Fibroblast of villous mesenchyme (primary cell): ENCODE measurements around the gene TSC2. TPM values are rescaled to one million over a fixed set of nuclear protein-coding genes. Genes with fewer than 3 reads are reported as not detected.
A peak's percentile ranks its signal among the peaks of the same experiment; 100 is the strongest.

Source experiments
- DNase-seq: peaks from one replicate; pipeline ENCODE4 v3.0.0-alpha.2; 2010; ENCODE audit warnings: low read depth
- H3K4me3 ChIP-seq: 2 replicates; pipeline ENCODE4 v1.5.1; 2011; ENCODE audit warnings: low read depth, mild to moderate bottlenecking, low read length
- total RNA-seq: library from RNA; depleted of rRNA; stranded (reverse); fragments of >200 nt; gene quantifications from 2 replicates; pipeline ENCODE4 v1.2.3, GENCODE V29; 2012
- TF ChIP-seq, protein P1 (sequence below): IDR thresholded peaks from 2 replicates; pipeline ENCODE4 v1.5.1; 2012; ENCODE audit warnings: low read depth, mild to moderate bottlenecking, low read length; ENCODE audit not compliant: insufficient read depth

Gene TSC2
- total RNA-seq, 1 donor, result 62.6 TPM

DNA sequence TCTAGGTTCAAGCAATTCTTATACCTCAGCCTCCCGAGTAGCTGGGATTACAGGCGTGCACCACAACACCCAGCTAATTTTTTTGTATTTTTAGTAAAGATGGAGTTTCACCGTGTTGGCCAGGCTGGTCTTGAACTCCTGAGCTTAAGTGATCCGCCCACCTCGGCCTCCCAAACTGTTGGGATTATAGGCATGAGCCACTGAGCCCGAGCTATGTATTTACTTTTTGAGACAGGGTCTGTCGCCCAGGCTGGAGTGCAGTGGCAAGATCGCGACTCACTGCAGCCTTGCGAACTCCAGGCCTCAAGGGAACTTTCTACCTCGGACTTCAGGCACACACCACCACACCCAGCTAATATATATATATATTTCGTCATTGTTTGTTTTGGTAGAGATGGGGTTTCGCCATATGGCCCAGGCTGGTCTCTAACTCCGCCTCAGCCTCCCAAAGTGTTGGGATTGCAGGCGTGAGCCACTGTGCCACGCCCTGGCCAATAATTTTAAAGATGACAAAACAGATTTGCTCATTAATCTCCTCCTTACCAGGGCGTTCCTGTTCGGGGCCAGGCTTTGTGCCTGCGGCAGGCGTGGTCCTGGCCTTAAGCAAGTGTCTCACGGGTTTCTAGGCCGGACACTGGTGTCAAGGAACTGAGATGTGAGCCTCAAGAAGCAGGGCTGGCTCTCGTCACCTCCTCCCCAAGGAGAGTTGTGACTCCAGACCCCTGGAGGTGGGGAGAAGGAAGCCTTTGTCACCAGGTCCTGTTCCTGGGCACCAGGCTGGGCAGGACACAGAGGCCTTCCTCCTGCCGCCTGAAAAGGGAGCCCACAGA lies 32.5 kb upstream of the TSC2 start:
- no peak overlapping the region for H3K4me3 ChIP-seq
- peak; percentile 95 for DNase-seq
- TF ChIP-seq, protein P1, sequence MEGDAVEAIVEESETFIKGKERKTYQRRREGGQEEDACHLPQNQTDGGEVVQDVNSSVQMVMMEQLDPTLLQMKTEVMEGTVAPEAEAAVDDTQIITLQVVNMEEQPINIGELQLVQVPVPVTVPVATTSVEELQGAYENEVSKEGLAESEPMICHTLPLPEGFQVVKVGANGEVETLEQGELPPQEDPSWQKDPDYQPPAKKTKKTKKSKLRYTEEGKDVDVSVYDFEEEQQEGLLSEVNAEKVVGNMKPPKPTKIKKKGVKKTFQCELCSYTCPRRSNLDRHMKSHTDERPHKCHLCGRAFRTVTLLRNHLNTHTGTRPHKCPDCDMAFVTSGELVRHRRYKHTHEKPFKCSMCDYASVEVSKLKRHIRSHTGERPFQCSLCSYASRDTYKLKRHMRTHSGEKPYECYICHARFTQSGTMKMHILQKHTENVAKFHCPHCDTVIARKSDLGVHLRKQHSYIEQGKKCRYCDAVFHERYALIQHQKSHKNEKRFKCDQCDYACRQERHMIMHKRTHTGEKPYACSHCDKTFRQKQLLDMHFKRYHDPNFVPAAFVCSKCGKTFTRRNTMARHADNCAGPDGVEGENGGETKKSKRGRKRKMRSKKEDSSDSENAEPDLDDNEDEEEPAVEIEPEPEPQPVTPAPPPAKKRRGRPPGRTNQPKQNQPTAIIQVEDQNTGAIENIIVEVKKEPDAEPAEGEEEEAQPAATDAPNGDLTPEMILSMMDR, result no peak

DNA sequence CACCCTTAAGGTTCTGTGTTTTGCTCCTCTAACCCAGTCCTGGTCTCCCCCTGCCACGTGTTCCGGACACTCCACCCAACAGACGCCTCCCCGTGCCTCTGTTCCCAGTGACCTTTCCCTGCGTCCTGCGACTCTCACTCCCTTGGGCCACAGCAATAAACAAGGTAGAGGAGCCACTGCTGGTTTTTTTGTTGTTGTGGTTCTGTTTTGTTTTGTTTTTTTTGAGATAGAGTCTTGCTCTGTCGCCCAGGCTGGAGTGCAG lies 31.9 kb upstream of the TSC2 start:
- TF ChIP-seq, protein P1, result no peak
- H3K4me3 ChIP-seq, result no peak overlapping the region
- DNase-seq, result no peak

DNA sequence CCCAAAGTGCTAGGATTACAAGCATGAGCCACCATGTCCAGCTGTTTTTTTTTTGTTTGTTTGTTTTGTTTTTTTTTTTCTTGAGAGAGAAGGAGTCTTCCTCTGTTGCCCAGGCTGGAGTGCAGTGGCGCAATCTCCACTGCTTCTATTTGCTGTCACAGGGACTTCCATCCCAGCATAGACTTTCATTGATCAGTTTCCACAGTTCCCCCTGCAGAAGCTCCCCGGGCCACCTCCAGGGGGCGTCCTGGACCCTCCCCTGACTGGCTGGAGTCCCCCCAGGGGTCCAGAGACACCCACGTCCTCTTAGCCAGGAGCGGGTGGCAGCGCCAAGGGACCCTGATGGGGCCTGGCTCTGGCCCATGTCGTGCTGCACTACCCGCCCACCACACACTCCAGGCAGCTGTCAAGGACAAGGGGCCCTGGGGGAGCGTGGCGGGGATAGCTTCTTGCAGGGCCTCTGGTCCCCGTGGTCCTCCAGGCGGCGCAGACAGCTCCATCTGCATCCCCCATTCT lies 31.3 kb upstream of the TSC2 start:
- no peak overlapping the region for H3K4me3 ChIP-seq
- TF ChIP-seq, protein P1, result peak; percentile 48
- DNase-seq, result no peak

GRCh38 chr16:2019518-2019920 lies 28.3 kb upstream of the TSC2 start, which contains the start of gene NPW:
Gene NPW, plus strand, starts transcription at chr16:2019785.
- peak within 1 kb of the TSS; percentile 23 for H3K4me3 ChIP-seq
- DNase-seq, result no peak
- TF ChIP-seq, protein P1, result no peak

DNA sequence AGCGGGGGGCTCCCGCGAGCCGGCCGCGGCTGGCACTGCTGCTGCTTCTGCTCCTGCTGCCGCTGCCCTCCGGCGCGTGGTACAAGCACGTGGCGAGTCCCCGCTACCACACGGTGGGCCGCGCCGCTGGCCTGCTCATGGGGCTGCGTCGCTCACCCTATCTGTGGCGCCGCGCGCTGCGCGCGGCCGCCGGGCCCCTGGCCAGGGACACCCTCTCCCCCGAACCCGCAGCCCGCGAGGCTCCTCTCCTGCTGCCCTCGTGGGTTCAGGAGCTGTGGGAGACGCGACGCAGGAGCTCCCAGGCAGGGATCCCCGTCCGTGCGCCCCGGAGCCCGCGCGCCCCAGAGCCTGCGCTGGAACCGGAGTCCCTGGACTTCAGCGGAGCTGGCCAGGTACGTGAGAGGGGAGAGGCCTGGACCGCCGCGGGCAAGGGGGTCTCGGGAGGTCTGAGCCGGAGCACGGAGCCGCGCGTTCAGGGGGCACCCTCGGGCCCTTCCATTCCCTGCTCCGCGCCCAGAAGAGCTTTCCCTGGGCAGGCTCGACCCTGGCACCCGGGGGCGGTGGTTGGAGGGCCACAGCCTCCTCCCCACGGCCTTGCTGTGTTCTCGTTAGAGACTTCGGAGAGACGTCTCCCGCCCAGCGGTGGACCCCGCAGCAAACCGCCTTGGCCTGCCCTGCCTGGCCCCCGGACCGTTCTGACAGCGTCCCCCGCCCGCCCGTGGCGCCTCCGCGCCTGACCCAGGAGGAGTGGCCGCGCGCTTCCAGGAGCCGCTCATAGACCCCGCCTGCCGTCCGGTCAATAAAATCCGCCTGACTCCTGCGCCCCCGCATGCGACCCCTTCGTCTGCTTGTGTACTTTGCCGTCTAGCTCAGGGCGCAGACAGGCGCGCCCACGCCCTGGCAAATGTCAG lies 27.6 kb upstream of the TSC2 start:
- TF ChIP-seq, protein P1, result no peak
- H3K4me3 ChIP-seq, result peak overlapping the region; percentile 23
- DNase-seq, result no peak

DNA sequence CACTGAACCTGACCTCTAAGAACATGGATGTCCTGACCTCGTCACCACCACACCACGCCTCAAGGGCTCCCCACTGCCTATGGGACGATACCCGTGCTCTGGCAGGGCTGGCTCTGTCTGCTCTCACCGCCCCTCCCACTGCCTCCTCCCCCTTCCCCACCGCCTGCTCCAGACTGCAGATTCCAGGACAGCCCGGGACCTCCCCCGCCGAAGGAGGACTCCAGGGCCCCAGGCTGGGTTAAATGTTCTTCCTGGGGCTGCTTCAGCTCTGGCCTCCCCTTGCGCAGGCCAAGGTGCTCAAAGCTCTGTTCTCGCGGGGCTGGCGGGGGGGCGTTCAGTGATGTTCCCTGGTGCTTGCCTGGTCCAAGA lies 25.1 kb upstream of the TSC2 start:
- peak; percentile 81 for DNase-seq
- TF ChIP-seq, protein P1, result no peak
- peak overlapping the region; percentile 34 for H3K4me3 ChIP-seq
